ENCODE measurements around the gene SLC12A3.

SLC12A3 gene

DNA sequence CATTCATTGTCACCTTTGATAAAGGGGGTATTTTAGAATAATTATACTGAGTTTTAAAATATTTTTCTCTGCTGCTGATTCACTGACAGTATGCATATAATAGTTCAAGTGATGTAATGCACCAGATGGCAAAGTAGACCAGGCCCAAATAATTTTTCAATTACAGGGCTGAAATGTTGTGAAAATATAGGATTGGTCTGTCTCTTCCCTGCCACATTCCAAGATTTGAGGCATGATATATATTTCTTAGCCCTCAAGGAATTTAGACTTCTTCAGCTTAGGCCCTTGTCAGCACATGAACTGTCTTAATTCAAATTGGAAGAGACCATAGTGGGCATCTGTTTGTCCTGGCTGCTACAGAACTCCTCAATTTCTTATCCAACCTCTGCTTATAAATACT lies 39.2 kb upstream of the SLC12A3 start:
- no peak for DNase-seq (ENCODE audit: extremely low read depth, low read depth)
- TF ChIP-seq, protein P1, sequence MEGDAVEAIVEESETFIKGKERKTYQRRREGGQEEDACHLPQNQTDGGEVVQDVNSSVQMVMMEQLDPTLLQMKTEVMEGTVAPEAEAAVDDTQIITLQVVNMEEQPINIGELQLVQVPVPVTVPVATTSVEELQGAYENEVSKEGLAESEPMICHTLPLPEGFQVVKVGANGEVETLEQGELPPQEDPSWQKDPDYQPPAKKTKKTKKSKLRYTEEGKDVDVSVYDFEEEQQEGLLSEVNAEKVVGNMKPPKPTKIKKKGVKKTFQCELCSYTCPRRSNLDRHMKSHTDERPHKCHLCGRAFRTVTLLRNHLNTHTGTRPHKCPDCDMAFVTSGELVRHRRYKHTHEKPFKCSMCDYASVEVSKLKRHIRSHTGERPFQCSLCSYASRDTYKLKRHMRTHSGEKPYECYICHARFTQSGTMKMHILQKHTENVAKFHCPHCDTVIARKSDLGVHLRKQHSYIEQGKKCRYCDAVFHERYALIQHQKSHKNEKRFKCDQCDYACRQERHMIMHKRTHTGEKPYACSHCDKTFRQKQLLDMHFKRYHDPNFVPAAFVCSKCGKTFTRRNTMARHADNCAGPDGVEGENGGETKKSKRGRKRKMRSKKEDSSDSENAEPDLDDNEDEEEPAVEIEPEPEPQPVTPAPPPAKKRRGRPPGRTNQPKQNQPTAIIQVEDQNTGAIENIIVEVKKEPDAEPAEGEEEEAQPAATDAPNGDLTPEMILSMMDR (IDR thresholded peaks at IDR 0.05; ENCODE audit: low read depth, low read length), result no peak

DNA sequence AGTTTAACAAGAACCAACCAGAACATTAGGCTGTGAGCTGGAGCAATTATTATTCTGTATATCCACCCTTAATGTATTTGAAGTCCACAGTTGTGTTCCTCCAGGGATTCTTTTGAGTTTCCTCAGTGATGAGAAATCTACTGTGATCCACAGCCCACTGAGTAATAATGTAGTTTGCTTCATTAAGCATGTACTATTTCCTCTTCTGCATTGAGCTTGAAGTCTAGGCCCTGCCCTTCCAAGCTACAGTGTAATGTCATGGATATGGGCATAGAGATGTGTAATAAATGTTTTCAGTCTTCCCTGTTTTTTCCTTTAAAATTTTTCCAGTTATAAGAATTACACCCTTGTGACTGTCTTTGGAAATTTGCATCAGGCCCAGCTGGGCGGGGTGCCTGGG lies 36.4 kb upstream of the SLC12A3 start:
- TF ChIP-seq, protein P1 (IDR thresholded peaks at IDR 0.05; ENCODE audit: low read depth, low read length), result no peak
- no peak for DNase-seq (ENCODE audit: extremely low read depth, low read depth)

DNA sequence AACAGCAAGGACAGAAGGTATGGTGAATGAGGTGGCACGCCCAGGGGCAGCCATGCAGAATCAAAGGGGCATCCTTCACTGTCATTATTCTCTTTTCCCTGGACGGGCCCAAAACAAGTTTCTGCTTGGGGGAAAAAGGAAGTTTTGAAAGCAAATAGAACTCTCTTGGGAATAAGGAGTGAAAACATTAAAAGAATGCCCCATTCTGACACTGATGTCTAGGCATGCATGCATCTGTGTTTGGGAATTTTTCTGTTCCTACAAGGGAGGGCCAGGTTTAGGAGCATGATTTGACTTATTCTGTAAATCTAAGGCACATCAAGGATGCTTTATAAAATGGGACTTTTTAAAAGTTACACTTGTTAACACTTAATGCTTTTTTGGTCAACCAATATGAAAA lies 34.3 kb upstream of the SLC12A3 start:
- DNase-seq (ENCODE audit: extremely low read depth, low read depth), result no peak
- TF ChIP-seq, protein P1 (IDR thresholded peaks at IDR 0.05; ENCODE audit: low read depth, low read length), result no peak

DNA sequence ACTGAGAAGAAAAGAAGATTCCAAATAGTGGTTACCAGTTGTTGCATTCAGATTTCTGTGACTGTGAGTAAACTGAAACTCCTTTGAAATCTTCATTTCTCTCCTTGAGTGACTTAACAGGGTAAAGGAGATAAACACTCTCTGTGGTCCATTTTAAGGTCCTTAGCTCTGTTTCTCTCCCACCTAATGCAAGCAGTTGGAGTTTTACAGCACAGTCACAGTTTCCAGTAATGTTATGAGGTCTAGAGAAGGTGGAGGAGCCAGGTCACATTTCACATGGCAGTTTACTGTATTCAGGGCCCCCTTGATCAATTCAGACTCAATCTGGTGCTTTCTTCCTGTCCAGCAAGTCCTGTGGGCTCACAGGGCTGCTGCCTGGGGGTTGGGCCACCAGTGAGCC lies 32.2 kb upstream of the SLC12A3 start:
- no peak for DNase-seq (ENCODE audit: extremely low read depth, low read depth)
- TF ChIP-seq, protein P1 (IDR thresholded peaks at IDR 0.05; ENCODE audit: low read depth, low read length), result no peak

DNA sequence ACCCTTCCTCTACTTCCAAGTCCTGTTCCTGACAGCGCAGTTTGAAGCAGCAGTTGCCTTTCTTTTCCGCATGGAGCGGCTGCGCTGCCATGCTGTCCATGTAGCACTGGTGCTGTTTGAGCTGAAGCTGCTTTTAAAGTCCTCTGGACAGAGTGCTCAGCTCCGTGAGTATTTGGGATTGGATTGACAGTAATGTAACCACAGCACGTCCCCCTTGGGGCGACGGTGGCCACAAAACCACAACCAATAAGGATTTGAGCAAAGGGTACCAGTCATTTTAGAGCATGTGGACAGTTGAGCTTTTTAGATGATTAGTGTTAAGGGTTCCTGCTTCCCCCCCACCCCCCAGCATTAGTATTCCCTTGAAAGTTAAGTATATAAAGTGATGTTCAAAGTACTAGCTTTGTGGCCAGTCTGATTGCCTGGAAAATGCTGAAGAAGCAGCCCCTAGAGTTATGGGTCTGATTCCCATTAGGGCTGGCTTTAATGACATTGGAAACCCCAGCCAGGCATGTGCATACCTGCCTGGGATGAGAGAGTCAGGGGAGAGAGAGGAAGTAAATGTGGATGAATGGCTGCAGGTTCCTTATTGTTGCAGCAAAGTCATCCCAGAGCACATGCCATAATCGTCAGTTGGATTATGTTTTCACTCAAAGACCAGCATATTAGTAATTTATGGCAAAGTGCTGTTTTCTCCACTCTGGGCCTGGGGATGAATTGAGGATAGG lies 31.6 kb upstream of the SLC12A3 start:
- DNase-seq (ENCODE audit: extremely low read depth, low read depth), result no peak
- TF ChIP-seq, protein P1 (IDR thresholded peaks at IDR 0.05; ENCODE audit: low read depth, low read length), result no peak

DNA sequence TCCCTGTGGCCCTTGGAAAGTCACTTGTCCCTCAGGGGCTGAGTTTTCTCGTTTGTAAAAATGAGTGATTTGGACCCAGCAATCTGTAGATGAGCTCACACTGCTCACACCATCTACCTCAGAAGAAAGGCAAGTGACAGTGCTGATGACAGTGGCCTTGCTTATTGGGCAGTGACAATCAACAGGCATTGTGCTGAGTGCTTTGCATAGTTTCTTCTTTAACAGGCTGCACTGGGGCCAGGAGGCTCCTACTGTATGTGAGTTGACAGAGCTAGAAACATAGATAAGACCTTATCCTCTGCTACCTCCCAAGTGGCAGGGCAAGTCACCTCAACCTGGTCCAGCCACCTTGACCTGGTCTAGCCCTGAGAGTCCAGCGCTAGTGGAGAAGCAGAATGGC lies 29.7 kb upstream of the SLC12A3 start:
- TF ChIP-seq, protein P1 (IDR thresholded peaks at IDR 0.05; ENCODE audit: low read depth, low read length), result no peak

DNA sequence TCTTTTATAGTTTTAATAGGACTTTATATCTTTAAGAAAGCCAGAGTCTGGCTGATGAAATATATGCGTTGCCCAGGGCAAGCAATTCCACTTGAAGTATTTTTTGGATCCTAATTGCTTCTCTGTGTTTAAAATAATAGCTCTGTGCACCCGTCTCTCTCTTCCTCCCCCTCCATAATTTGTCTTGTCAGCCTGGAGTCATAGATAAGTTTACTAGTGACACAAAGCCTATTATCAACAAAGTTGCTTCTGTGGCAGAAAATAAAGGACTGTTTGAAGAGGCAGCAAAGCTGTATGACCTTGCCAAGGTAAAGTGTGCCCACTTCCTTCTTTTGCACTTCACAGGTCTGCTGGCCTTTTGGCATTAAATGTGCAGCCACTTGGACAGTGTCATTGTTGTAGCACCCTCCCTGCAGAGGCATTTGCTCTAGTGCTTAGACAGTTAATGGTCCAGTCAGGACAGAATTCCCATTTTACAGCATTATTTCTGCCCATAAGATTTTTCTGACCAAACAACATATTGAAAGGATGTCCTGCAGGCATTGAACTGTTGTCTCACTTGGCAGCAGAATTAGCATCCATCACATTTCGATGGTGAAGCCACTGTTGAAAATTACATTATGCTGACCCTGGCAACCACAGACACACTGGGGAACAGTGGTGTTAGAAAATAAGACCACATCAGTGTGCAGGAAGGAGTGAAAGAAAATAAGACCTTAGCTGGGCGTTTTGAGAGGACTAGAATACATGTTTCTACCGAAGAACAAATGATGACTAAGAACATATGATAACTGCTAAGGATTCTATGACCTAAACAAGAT lies 28.4 kb upstream of the SLC12A3 start:
- DNase-seq (ENCODE audit: extremely low read depth, low read depth), result no peak
- TF ChIP-seq, protein P1 (IDR thresholded peaks at IDR 0.05; ENCODE audit: low read depth, low read length), result no peak

More for the DNA sequence above, 29.7 kb upstream of the SLC12A3 start:
- no peak for DNase-seq (ENCODE audit: extremely low read depth, low read depth)
